GM23338 (cell line): ENCODE results near the gene ROBO1. TPM values are rescaled to one million over a fixed set of nuclear protein-coding genes. Genes with fewer than 3 reads are reported as not detected.

ENCODE experiments used
- ATAC-seq: fragments of 200-7000 bp; cut with Tn5 transposase; 3 replicates; pipeline ENCODE4 v1.9.1; 2020
- DNase-seq: peaks from one replicate; pipeline ENCODE4 v3.0.0-alpha.2; 2015; ENCODE audit warnings: low spot score
- H2AFZ ChIP-seq: fragments of 200-600 bp; sonication (generic); 2 replicates; pipeline ENCODE4 v1.8.0; 2016; ENCODE audit warnings: antibody characterized with exemption, mild to moderate bottlenecking, moderate library complexity
- H3F3A ChIP-seq: fragments of 200-600 bp; sonication (generic); replicated peaks from 2 replicates; pipeline ENCODE4 v1.8.0; 2017; ENCODE audit warnings: antibody characterized with exemption, mixed run types, low read depth
- H3K27ac ChIP-seq: fragments of 200-600 bp; sonication (generic); 2 replicates; pipeline ENCODE4 v1.6.1; 2016; ENCODE audit warnings: low read depth
- H3K27me3 ChIP-seq: fragments of 200-600 bp; sonication (generic); 2 replicates; pipeline ENCODE4 v1.8.0; 2016; ENCODE audit warnings: mild to moderate bottlenecking, mixed run types, moderate library complexity; ENCODE audit not compliant: insufficient read depth
- H3K36me3 ChIP-seq: fragments of 200-600 bp; sonication (generic); 2 replicates; pipeline ENCODE4 v1.8.0; 2016; ENCODE audit warnings: mild to moderate bottlenecking; ENCODE audit not compliant: insufficient read depth
- H3K4me1 ChIP-seq: fragments of 200-600 bp; sonication (generic); 2 replicates; pipeline ENCODE4 v1.8.0; 2016; ENCODE audit warnings: mild to moderate bottlenecking, moderate library complexity; ENCODE audit not compliant: insufficient read depth
- H3K4me2 ChIP-seq: fragments of 200-600 bp; sonication (generic); 2 replicates; pipeline ENCODE4 v1.7.1; 2017; ENCODE audit warnings: mixed run types
- H3K4me3 ChIP-seq: fragments of 200-600 bp; sonication (generic); 2 replicates; pipeline ENCODE4 v1.6.1; 2016; ENCODE audit warnings: mixed run types
- H3K79me2 ChIP-seq: fragments of 200-600 bp; sonication (generic); replicated peaks from 2 replicates; pipeline ENCODE4 v1.8.0; 2017; ENCODE audit warnings: mild to moderate bottlenecking; ENCODE audit not compliant: insufficient read depth
- H3K9me2 ChIP-seq: fragments of 200-600 bp; sonication (generic); 2 replicates; pipeline ENCODE4 v1.8.0; 2017; ENCODE audit not compliant: insufficient read depth
- H4K20me1 ChIP-seq: fragments of 200-600 bp; sonication (generic); replicated peaks from 2 replicates; pipeline ENCODE4 v1.8.0; 2017; ENCODE audit warnings: mild to moderate bottlenecking; ENCODE audit not compliant: insufficient read depth
- H3K27ac Mint-ChIP-seq: 2 replicates; pipeline ENCODE4 v1.8.0; 2020; ENCODE audit warnings: inconsistent platforms, mild to moderate bottlenecking, moderate library complexity, mixed read lengths
- H3K27me3 Mint-ChIP-seq: 3 replicates; pipeline ENCODE4 v1.8.0; 2022; ENCODE audit warnings: low read depth, mild to moderate bottlenecking, moderate library complexity, mixed read lengths, inconsistent platforms; ENCODE audit not compliant: insufficient read depth, poor library complexity
- H3K36me3 Mint-ChIP-seq: 3 replicates; pipeline ENCODE4 v1.8.0; 2021; ENCODE audit warnings: low read depth, mild to moderate bottlenecking, inconsistent platforms, moderate library complexity, mixed read lengths
- H3K4me1 Mint-ChIP-seq: 3 replicates; pipeline ENCODE4 v1.8.0; 2020; ENCODE audit warnings: mild to moderate bottlenecking, inconsistent platforms, mixed read lengths
- H3K4me3 Mint-ChIP-seq: 3 replicates; pipeline ENCODE4 v1.8.0; 2021; ENCODE audit warnings: moderate library complexity, mild to moderate bottlenecking, inconsistent platforms, mixed read lengths
- H3K9me3 Mint-ChIP-seq: 3 replicates; pipeline ENCODE4 v1.8.0; 2020; ENCODE audit warnings: moderate library complexity, mild to moderate bottlenecking, inconsistent platforms, mixed read lengths
- CREB1 ChIP-seq: fragments of 250-450 bp; sonication (Bioruptor Pico); IDR thresholded peaks from 2 replicates; pipeline ENCODE4 v1.5.0; 2020; ENCODE audit warnings: low read depth, mild to moderate bottlenecking, moderate library complexity
- CTCF ChIP-seq, 2 experiments: fragments of 200-600 bp in 1 of 2; sonication (generic) in 1 of 2; conservative IDR thresholded peaks; 2 replicates each; pipeline versions ENCODE4 v1.5.1 to v1.6.1; 2016 to 2017; ENCODE audit warnings: antibody characterized with exemption in 2 of 2, low read depth in 2 of 2, mild to moderate bottlenecking in 2 of 2, moderate library complexity in 1 of 2
- ETS1 ChIP-seq: IDR thresholded peaks from 2 replicates; pipeline ENCODE4 v1.6.1; 2016; ENCODE audit warnings: antibody characterized with exemption
- EZH2 ChIP-seq: fragments of 200-600 bp; sonication (generic); IDR thresholded peaks from one replicate; pipeline ENCODE4 v1.8.0; 2017; ENCODE audit warnings: antibody characterized with exemption, mild to moderate bottlenecking, low read depth; ENCODE audit not compliant: unreplicated experiment
- EZH2phosphoT487 ChIP-seq: fragments of 200-600 bp; sonication (generic); IDR thresholded peaks from one replicate; pipeline ENCODE4 v1.8.1; 2018; ENCODE audit warnings: antibody characterized with exemption; ENCODE audit not compliant: unreplicated experiment
- JUNB ChIP-seq: IDR thresholded peaks from one replicate; pipeline ENCODE4 v1.6.1; 2016; ENCODE audit warnings: antibody characterized with exemption; ENCODE audit not compliant: unreplicated experiment
- NANOG ChIP-seq: IDR thresholded peaks from 2 replicates; pipeline ENCODE4 v1.6.1; 2016; ENCODE audit warnings: antibody characterized with exemption, borderline replicate concordance
- POLR2AphosphoS5 ChIP-seq: IDR thresholded peaks from 2 replicates; pipeline ENCODE4 v1.6.1; 2016; ENCODE audit warnings: antibody characterized with exemption, low read depth
- REST ChIP-seq: IDR thresholded peaks from one replicate; pipeline ENCODE4 v1.6.1; 2018; ENCODE audit warnings: antibody characterized with exemption; ENCODE audit not compliant: unreplicated experiment
- STAT1 ChIP-seq: IDR thresholded peaks from one replicate; pipeline ENCODE4 v1.6.1; 2016; ENCODE audit warnings: antibody characterized with exemption; ENCODE audit not compliant: unreplicated experiment
- ZNF114 ChIP-seq: fragments of 250-450 bp; sonication (Bioruptor Pico); IDR thresholded peaks from 2 replicates; pipeline ENCODE4 v1.5.0; 2020; ENCODE audit warnings: mild to moderate bottlenecking, moderate library complexity
- ZNF331 ChIP-seq: fragments of 250-450 bp; sonication (Bioruptor Pico); IDR thresholded peaks from 2 replicates; pipeline ENCODE4 v1.5.0; 2020; ENCODE audit warnings: low read depth, mild to moderate bottlenecking, moderate library complexity
- ZNF462 ChIP-seq: fragments of 250-450 bp; sonication (Bioruptor Pico); IDR thresholded peaks from 2 replicates; pipeline ENCODE4 v1.5.0; 2020; ENCODE audit warnings: mild to moderate bottlenecking, moderate library complexity
- polyA plus RNA-seq: library from polyadenylated mRNA; unstranded; fragments of >200 nt; fragmentation: Nextera tagmentation; extraction: Ambion mirVana; gene quantifications from 2 replicates; pipeline ENCODE4 v1.2.1, GENCODE V29; 2016
- total RNA-seq: library from RNA; depleted of rRNA; stranded (reverse); fragments of >200 nt; shearing (Covaris generic); gene quantifications from 2 replicates; pipeline ENCODE4 v1.2.3, GENCODE V29; 2014

Gene ROBO1
- total and polyA plus RNA-seq, 2 experiments from 2014 or later, result 19.2 to 78.3 TPM

GRCh38 chr3:79358327-79358726 is 409.5 kb downstream of the ROBO1 start:
- no peaks in the 10 kb centered on the region for H4K20me1 ChIP-seq
- no peak overlapping the region for H3K4me3 ChIP-seq
- TF ChIP-seq ZNF462 (CRISPR knock-in tag), result no peak
- TF ChIP-seq STAT1, result no peak
- no peak for TF ChIP-seq EZH2phosphoT487
- TF ChIP-seq ETS1, result no peak
- no peak for TF ChIP-seq ZNF331 (CRISPR knock-in tag)
- no peak for TF ChIP-seq CTCF (conservative IDR thresholded peaks at IDR 0.05; ENCODE audit: low read depth in 2 of 2)
- no peak for TF ChIP-seq POLR2AphosphoS5
- no peak for TF ChIP-seq ZNF114
- no peak for TF ChIP-seq EZH2
- no peak for TF ChIP-seq CREB1 (CRISPR knock-in tag)
- no peak for TF ChIP-seq REST
- TF ChIP-seq JUNB, result no peak
- TF ChIP-seq NANOG, result no peak
- Mint-ChIP-seq H3K36me3 (no peaks in the 10 kb centered on the region), H3K27ac (0 out of 2 replicates have a peak overlapping the region, but pooled peaks have one; percentile 24), H3K9me3 (no peaks in the 10 kb centered on the region), H3K27me3 (no peaks in the 10 kb centered on the region), H3K4me3 (no peak overlapping the region), H3K4me1 (peaks cover 17% of the 10 kb centered on the region; the same call in 2 of the 3 replicates)
- no peak overlapping the region for H2AFZ ChIP-seq
- DNase-seq (no peak), ATAC-seq (no peak)
- no peaks in the 10 kb centered on the region for H3F3A ChIP-seq
- no peaks in the 10 kb centered on the region for H3K36me3 ChIP-seq
- no peaks in the 10 kb centered on the region for H3K27me3 ChIP-seq
- no peaks in the 10 kb centered on the region for H3K4me1 ChIP-seq
- no peaks in the 10 kb centered on the region for H3K9me2 ChIP-seq
- no peak overlapping the region for H3K27ac ChIP-seq
- H3K79me2 ChIP-seq, result no peaks in the 10 kb centered on the region
- H3K4me2 ChIP-seq, result no peak overlapping the region
